D721Med (cell line): ENCODE measurements around the gene SIAH1.

Experiments
- DNase-seq: peaks from one replicate; pipeline ENCODE4 v3.0.0; 2011; ENCODE audit warnings: low spot score; ENCODE audit not compliant: insufficient read length
- FAIRE-seq: peaks from 2 replicates; lab custom pipeline; 2011; peaks lifted over from hg19 to GRCh38; lab: Jason Lieb, UNC
- TF ChIP-seq, protein P1 (sequence below): IDR thresholded peaks from 2 replicates; pipeline ENCODE4 v1.5.1; 2012; ENCODE audit warnings: mild to moderate bottlenecking, control low read depth; ENCODE audit not compliant: insufficient read depth; ENCODE audit errors: missing control alignments

SIAH1 gene

GRCh38 chr16:48347191-48347865 is 37.9 kb downstream of the SIAH1 start:
- FAIRE-seq (no peak), DNase-seq (no peak)
- TF ChIP-seq, protein P1, sequence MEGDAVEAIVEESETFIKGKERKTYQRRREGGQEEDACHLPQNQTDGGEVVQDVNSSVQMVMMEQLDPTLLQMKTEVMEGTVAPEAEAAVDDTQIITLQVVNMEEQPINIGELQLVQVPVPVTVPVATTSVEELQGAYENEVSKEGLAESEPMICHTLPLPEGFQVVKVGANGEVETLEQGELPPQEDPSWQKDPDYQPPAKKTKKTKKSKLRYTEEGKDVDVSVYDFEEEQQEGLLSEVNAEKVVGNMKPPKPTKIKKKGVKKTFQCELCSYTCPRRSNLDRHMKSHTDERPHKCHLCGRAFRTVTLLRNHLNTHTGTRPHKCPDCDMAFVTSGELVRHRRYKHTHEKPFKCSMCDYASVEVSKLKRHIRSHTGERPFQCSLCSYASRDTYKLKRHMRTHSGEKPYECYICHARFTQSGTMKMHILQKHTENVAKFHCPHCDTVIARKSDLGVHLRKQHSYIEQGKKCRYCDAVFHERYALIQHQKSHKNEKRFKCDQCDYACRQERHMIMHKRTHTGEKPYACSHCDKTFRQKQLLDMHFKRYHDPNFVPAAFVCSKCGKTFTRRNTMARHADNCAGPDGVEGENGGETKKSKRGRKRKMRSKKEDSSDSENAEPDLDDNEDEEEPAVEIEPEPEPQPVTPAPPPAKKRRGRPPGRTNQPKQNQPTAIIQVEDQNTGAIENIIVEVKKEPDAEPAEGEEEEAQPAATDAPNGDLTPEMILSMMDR, result no peak

DNA sequence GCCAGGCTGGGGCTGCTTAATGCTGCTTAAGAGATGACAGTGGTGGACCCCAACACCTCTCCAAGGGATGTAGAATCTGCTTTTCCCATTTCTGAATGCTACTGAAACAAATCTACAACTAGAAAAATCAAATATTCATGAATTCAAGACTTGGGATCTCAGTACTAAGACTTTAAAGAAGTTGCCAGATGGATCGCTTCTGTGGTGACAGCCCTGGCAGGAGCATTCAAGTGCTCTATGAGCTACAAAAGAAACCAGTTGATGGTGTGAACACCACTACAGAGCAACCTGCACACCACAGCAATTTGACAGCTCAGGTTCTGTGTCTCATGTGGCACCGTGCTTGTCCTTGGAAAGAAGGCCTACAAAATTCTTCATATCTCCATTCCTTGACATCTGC is 42.6 kb downstream of the SIAH1 start:
- FAIRE-seq, result no peak
- DNase-seq, result no peak
- TF ChIP-seq, protein P1, result no peak

GRCh38 chr16:48340054-48340453 is 45.2 kb downstream of the SIAH1 start:
- FAIRE-seq (no peak), DNase-seq (no peak)
- TF ChIP-seq, protein P1, result no peak

DNA sequence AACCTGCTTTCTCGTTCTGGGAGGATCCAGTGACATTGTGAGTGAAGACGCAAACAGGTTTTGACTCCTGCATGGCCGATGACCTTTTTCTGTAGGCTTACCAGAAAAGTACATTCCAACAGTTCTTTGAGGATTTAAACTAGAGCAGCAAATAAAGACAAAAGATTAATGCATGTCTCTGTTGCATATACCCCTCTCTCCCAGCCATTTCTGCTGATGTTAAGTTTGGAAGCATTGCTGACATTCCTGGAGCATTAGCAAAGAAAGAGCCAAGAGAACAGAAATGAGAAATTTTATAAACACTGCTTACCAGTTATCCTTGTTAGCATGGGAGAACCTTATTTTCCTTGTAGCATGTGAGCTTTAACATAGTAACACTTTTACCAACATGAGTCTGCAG is 49.3 kb downstream of the SIAH1 start:
- TF ChIP-seq, protein P1, result no peak
- FAIRE-seq, result no peak

DNA sequence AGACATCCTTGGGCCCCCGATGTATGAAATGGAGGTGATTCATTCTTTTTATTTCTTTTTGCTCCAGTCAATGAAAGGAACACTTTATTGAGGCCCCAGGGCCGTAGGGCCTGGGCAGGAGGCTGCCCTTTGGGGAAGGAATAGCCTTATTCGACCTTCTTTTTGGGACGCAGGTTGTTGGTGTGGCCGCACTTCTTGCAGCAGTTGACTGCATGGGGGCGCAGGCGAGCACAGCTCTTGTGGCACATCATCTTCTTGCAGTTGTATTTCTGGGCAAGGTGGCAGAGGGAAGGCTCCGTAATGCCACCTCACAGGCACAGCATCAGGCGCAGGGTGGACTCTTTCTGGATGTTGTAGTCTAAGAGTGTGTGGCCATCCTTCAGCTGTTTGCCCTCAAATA is 50.9 kb downstream of the SIAH1 start:
- DNase-seq, result no peak
- TF ChIP-seq, protein P1, result no peak
- no peak for FAIRE-seq

More for the DNA sequence above, 49.3 kb downstream of the SIAH1 start:
- no peak for DNase-seq

DNA sequence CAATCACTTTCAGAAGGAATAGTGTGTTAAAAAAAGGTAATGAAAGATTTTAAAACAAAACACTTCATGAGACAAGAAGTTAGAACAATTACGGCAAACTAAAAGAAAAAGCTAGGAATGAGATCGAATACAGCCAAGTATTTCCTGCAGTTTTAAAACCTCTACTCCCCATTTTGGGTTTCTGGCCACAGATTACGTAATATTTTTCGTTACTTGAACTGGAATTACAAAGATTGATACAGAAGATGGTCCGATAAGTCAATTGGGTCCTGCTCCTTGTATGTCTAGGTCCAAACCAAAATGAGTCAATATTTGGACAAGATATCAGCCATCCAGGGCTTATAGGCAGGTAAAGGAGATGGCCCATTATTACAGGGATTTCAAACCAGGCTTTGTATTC is 52.2 kb downstream of the SIAH1 start:
- DNase-seq, result no peak
- FAIRE-seq, result no peak
- TF ChIP-seq, protein P1, result no peak

DNA sequence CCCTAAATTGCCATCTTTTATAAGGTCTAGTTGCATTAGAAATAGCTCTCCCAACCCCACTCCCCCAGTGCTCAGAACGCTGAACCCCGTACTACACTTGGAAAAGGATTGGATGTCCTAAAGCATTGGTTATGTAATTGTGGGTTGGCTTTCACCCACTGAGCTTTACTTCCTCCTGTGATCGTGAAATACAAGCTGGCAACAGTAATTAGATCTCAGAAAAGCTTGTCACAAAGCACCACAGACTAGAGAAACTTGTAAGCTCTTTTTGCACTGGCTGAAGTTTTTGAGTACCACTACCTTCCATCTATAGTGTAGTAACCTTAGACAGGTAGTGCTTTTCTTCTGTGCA is 54.4 kb downstream of the SIAH1 start:
- no peak for FAIRE-seq
- no peak for DNase-seq
- TF ChIP-seq, protein P1, result no peak
